GM04504 (cell line): ENCODE results near the gene BRAP.
"Not testable (repeated sequence)": the region's sequence is repeated elsewhere in the genome, so short reads cannot be mapped to it uniquely, and the experiment has no call there.

ENCODE experiments used
- DNase-seq: peaks from one replicate; pipeline ENCODE4 v3.0.0-alpha.2; 2012; ENCODE audit warnings: low read depth

BRAP gene

GRCh38 chr12:111607239-111607638 is 78.5 kb downstream of the BRAP start:
- DNase-seq = no peak

- no peak for DNase-seq
These were observed 79.0 kb downstream of the BRAP start for GRCh38 chr12:111606767-111607230.

- DNase-seq = no peak
These were observed 79.6 kb downstream of the BRAP start for GRCh38 chr12:111605911-111606766.

- not testable (repeated sequence) for DNase-seq
These were observed 82.9 kb downstream of the BRAP start for GRCh38 chr12:111602857-111603256.

- DNase-seq = no peak
These were observed 83.4 kb downstream of the BRAP start for GRCh38 chr12:111602348-111602747.

- DNase-seq = not testable (repeated sequence)
These were observed 84.8 kb downstream of the BRAP start for GRCh38 chr12:111600986-111601385.

GRCh38 chr12:111600205-111600642 is 85.5 kb downstream of the BRAP start:
- no peak for DNase-seq

GRCh38 chr12:111599453-111600204 is 86.1 kb downstream of the BRAP start:
- peak; percentile 82 for DNase-seq

- peak; percentile 32 for DNase-seq
These were observed 86.9 kb downstream of the BRAP start, which contains the start of gene ATXN2 for GRCh38 chr12:111598637-111599452. Gene ATXN2, minus strand, starts transcription at chr12:111599315. Its CDS starts 281 bp downstream, at chr12:111599034.

- no peak for DNase-seq
These were observed 87.7 kb downstream of the BRAP start for GRCh38 chr12:111597831-111598636.

GRCh38 chr12:111596985-111597830 is 88.5 kb downstream of the BRAP start:
- DNase-seq = no peak

- DNase-seq = not testable (repeated sequence)
These were observed 90.4 kb downstream of the BRAP start for GRCh38 chr12:111595341-111595835.
